HG03097 (cell line): ENCODE measurements around the gene ERMP1.
"Not testable (repeated sequence)": the region's sequence is repeated elsewhere in the genome, so short reads cannot be mapped to it uniquely, and the experiment has no call there.

Experiments
- ATAC-seq: cut with Tn5 transposase; IDR thresholded peaks from one replicate; pipeline ENCODE4 v1.9.1; 2021; ENCODE audit not compliant: unreplicated experiment, low FRiP score

ERMP1 gene

DNA sequence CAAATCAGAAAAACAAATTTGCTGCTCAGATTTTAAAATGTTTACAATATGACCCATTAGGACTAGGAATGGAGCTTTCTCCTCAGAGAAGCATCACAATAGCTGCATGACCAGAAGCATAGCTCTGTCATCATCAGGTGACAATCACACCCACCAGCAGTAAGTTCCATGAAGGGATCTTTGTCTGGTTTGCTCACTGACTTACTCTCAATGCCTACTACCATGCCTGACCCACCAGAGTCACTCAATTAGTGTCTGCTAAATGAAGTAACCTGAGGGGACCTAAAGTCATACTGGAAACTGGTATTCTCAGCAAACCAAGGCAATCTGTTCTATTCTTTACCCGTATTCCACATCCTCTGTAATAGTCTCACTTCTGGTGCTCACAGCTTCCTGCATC, 7.7 kb downstream of the ERMP1 start:
- ATAC-seq: no peak

DNA sequence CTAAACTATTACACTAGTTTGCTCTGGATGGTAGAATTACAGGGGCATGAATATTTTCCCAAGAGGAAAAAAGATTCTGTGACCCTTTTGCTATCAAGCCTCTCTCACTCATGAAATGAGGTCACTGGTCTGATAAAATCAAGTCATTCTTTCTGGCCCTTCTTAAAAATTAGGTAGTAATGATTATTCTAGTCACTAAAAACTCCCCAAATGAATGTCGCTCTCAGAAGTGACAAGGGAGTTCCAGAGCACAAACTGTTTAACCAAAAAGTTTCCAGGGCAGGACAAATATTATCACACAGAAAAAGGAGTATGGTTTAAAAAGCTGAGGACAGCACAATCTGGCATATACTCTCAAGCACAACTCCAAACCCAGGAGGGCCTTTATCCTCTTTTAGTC, 12.5 kb downstream of the ERMP1 start:
- ATAC-seq: no peak

DNA sequence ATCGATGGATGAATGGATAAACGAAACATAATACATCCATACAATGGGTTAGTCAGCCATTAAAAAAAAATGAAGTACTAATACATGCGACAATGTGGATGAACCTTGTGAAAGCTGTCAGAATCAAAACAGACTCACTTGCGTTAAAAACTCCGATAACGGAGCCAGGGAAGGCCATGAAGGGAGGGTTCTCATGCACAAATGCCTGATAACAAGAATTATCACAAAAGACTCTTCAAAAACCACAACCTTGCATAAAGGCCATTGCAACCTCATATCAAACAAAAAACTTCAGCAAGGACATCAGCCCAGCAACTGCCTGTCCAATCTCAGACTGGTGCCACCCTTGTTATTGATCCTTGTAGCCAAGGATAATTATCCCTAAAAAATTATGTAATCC, 13.7 kb downstream of the ERMP1 start:
- no peak for ATAC-seq

GRCh38 chr9:5818424-5819142, 14.3 kb downstream of the ERMP1 start:
- no peak for ATAC-seq

- ATAC-seq: no peak
Observed at GRCh38 chr9:5817862-5818261, 15.1 kb downstream of the ERMP1 start.

DNA sequence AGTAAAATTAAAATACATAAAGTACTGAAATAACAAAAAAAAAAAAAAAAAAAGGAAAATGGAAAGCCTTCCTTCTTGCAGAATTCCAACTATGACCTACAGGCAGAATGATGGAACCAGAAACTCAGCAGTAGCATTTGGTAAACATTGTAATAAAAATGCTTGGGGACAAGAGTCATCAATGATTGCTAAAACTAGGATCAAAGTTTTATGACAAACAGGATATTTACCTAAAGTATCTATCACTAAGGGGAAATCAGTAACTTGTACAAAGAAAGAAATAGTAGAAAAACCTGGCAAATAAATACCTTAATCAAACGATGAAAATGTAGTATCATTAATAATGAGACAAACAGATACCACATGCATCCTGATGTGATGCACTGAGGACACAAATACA, 17.5 kb downstream of the ERMP1 start:
- no peak for ATAC-seq

GRCh38 chr9:5813824-5814223, 19.1 kb downstream of the ERMP1 start:
- ATAC-seq: no peak

GRCh38 chr9:5811751-5812150, 21.2 kb downstream of the ERMP1 start:
- no peak for ATAC-seq

GRCh38 chr9:5805478-5805877, 27.4 kb downstream of the ERMP1 start:
- no peak for ATAC-seq

- ATAC-seq: no peak
Observed at GRCh38 chr9:5801739-5802113, 31.2 kb downstream of the ERMP1 start.

DNA sequence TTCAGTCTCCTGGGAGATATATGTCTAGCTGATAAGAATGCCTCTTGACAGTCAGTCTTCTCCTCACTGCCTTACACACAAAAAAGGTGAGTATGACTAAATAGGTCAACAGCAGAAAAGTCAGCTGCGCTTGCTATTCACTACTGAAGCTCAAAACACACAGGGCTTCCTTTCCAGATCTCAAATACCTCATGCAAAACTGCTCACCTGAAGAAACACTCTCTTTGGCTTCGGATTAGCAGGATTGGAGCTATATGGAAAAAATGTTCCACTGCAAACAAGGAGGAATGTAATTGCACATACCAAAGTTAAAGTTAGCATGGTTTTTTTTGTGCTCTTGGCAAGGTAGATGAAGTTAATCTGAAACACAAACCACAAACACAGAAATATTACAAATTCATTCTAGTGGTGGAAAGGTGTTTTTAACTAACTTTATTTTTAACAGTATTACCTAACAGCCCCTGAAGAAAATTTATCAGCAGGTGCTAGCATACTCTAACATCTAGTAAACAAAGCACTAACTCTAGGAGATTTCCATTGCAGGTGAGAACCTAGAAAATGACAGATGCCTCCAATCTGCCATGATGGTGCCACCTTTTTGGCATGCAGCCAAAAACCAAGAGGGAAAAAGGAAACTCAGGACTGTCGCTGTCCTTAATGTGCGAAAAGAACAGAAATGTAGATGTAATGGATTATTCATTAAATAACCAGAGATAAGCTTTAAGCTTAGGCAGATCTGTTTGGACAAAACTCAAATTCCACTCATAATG, 31.8 kb downstream of the ERMP1 start:
- ATAC-seq: no peak

DNA sequence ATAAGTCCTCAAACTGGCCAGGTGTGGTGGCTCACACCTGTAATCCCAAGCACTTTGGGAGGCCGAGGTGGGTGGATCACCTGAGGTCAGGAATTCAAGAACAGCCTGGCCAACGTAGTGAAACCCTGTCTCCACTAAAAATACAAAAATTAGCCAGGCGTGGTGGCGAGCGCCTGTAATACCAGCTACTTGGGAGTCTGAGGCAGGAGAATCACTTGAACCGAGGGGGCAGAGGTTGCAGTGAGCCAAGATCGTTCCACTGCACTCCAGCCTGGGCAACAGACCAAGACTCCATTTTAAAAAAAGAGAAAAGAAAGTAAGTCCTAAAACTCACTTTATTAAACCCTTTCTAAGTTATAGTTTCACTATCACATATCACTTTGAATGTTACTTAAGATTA, 32.5 kb downstream of the ERMP1 start:
- ATAC-seq: not testable (repeated sequence)

DNA sequence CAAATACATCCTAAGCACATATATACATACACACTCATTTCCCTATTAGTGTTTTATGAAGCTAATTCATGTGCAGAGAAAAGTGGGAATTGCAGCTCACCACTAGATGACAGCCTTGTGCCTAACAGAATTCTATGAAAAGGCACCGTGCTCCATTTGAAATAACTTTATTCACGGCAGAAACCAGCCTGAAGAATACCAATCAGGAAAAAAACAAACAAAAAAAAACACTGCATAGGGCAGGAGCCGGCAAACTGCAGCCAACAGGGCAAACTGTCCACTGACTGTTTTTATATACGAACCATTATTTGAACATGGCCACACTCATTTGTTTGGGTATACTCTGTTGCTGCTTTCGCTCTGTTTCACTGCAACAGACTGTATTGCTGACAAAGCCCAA, 33.6 kb downstream of the ERMP1 start:
- ATAC-seq: no peak

- no peak for ATAC-seq
Observed at GRCh38 chr9:5798581-5798980, 34.3 kb downstream of the ERMP1 start.

GRCh38 chr9:5796298-5796697, 36.6 kb downstream of the ERMP1 start:
- no peak for ATAC-seq

GRCh38 chr9:5793812-5794211, 39.1 kb downstream of the ERMP1 start:
- no peak for ATAC-seq

DNA sequence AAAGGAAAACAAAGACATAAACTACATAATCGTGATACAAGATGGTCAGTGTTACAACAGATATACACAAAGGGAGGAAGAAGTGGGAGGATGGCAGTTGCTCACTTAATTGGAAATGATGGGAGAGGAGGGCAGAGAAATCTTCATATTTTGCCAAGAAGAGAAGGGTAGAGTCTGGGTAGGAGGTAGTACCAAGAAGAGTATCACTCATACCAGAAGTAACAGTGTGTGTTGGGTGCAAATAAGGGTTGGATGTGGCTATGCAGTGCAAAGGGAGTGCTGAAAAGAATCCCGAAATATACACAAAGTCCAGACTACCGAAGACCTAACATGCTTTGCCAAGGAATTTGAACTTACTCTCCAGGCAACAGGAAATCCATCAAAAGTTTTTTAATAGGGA, 41.0 kb downstream of the ERMP1 start:
- no peak for ATAC-seq

DNA sequence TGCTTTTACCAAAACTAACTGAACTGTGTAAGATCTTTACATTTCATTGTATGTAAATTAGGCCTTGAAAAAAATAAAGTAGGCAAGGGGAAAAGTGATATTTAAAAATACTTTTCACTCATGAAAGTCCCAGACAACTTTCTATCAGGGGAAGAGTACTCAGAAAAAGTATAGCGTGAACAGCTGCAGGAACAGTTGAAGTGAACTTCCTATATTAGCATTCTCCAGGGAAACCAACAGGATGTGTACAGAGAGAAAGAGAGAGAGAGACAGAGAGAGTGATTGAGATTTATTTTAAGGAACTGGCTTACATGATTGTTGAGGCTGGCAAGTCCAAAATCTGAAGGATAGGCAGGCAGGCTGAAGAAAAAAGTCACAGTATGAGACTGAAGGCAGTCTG, 42.0 kb downstream of the ERMP1 start:
- no peak for ATAC-seq

- ATAC-seq: no peak
Observed at GRCh38 chr9:5789489-5789888, 43.4 kb downstream of the ERMP1 start.

- ATAC-seq: no peak
Observed at GRCh38 chr9:5787759-5788302, 45.1 kb downstream of the ERMP1 start.

DNA sequence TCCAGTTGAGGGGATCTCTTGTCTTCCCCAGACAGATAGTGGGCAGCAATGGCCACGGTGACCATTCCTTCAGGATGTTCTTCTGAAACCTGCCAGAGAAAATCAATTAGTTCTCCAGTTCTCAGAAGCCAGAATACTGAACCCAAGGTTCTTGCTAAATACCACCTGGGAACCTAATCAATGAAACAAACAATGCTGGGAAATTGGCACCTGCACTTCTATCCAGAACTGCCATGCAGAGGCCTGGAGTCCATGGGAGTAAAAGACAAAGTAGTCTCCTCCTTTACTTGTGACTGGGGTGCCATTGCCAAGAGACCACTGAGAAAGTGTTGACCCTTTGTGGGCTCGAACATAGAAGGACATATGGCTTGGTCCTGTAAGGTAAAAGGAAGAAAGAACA, 45.7 kb downstream of the ERMP1 start:
- no peak for ATAC-seq
